PC-3 (cell line): Measurements from ENCODE around the gene LYPD1.

Experiments
- CTCF ChIP-seq: fragments of 300-600 bp; sonication (generic); conservative IDR thresholded peaks from 2 replicates; pipeline ENCODE4 v1.5.1; 2017; ENCODE audit warnings: antibody characterized with exemption, low read depth, mild to moderate bottlenecking, low read length
- EZH2 ChIP-seq: fragments of 300-600 bp; sonication (generic); IDR thresholded peaks from one replicate; pipeline ENCODE4 v1.6.1; 2017; ENCODE audit warnings: antibody characterized with exemption, mild to moderate bottlenecking, low read length; ENCODE audit not compliant: unreplicated experiment
- EZH2phosphoT487 ChIP-seq: fragments of 300-600 bp; sonication (generic); IDR thresholded peaks from 2 replicates; pipeline ENCODE4 v1.6.1; 2018; ENCODE audit warnings: mild to moderate bottlenecking, antibody characterized with exemption, low read length, borderline replicate concordance

DNA sequence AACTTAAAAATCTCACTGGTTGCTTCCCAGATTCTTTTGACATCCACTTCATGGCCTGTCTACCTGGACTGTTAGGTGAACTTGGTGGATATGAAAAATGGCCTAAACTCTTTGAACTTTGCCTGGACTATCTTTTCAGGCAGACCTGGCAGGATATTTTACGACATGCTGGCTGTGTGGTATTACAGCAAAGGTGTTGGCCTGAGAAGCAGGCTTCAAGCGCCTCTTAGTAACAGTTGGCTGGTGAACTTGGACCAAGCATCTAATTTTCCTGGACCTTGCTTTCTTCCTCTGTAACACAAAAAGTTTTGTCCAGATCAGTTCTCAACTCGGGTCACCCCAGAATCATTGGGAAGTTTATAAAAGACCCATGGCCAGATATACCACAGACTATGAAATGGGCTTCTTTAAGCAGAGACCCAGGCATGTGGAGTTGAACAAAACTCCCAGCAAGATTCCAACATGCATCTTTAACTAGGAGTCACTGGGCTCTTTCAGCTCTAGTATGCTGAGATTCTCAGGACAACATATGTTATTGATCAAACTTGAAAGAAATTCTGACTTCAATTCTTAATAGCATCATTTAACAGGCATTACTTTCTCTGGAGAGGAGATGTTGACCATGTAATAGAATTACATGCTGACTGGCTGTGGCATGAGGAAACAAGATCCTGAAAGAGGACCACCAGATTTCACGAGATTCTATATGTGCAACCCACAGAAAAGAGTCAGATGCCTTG lies 4.4 kb downstream of the LYPD1 start:
- no peak for TF ChIP-seq CTCF
- no peak for TF ChIP-seq EZH2phosphoT487
- no peak for TF ChIP-seq EZH2
